Nephron progenitor cell (in vitro differentiated cells): ENCODE measurements around the gene GPR15LG.
"Not testable (repeated sequence)": the region's sequence is repeated elsewhere in the genome, so short reads cannot be mapped to it uniquely, and the experiment has no call there.

Source experiments
- DNase-seq: peaks from one replicate; pipeline ENCODE4 v3.0.0; 2021
- H3K27ac Mint-ChIP-seq: 2 replicates; pipeline ENCODE4 v1.8.0; 2021; ENCODE audit warnings: mild to moderate bottlenecking, moderate library complexity, mixed read lengths
- H3K27me3 Mint-ChIP-seq: 2 replicates; pipeline ENCODE4 v1.8.0; 2021; ENCODE audit warnings: mild to moderate bottlenecking, low read depth, mixed read lengths; ENCODE audit not compliant: poor library complexity
- H3K36me3 Mint-ChIP-seq: 2 replicates; pipeline ENCODE4 v1.8.0; 2021; ENCODE audit warnings: low read depth, mixed read lengths
- H3K4me1 Mint-ChIP-seq: 2 replicates; pipeline ENCODE4 v1.8.0; 2021; ENCODE audit warnings: mixed read lengths
- H3K4me3 Mint-ChIP-seq: 2 replicates; pipeline ENCODE4 v1.8.0; 2021; ENCODE audit warnings: mild to moderate bottlenecking, moderate library complexity, mixed read lengths
- H3K9me3 Mint-ChIP-seq: 2 replicates; pipeline ENCODE4 v1.8.0; 2021; ENCODE audit warnings: mild to moderate bottlenecking, moderate library complexity, mixed read lengths
- CTCF ChIP-seq: fragments of 200-600 bp; sonication (generic); IDR thresholded peaks from 2 replicates; pipeline ENCODE4 v1.5.0; 2021; ENCODE audit warnings: antibody characterized with exemption

The GPR15LG gene

DNA sequence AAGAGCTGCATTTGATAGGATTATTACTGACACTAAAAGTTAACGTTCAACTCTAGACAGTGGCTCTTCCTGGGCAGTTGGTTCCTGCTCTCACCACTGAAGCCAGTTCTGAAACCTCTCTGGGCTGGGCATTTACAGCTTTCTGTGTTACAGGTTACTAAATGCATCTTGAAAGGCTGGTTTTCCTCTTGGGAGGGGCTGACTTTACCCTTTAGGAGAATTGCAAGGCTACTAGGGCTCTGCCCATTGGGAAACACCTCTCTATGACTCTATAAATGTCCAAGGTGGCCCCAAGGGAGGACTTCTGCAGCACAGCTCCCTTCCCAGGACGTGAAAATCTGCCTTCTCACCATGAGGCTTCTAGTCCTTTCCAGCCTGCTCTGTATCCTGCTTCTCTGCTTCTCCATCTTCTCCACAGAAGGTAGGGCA is at the start of gene GPR15LG:
Gene GPR15LG (plus strand): TSS at position 301 of the 429 bp plus-strand sequence. CDS start 51 bp downstream, at position 352.
- Mint-ChIP-seq H3K27me3 (peaks cover 4% of the 10 kb centered on the region), H3K27ac (no peak within 1 kb of the TSS), H3K9me3 (no peaks in the 10 kb centered on the region), H3K4me3 (no peak within 1 kb of the TSS), H3K4me1 (peaks cover 15% of the 10 kb centered on the region), H3K36me3 (no peaks in the 10 kb centered on the region)
- TF ChIP-seq CTCF, result no peak
- no peak for DNase-seq

GRCh38 chr10:84125910-84126784 is 47.5 kb upstream of the GPR15LG start:
- H3K4me3 Mint-ChIP-seq, H3K27ac Mint-ChIP-seq, H3K36me3 Mint-ChIP-seq, DNase-seq, H3K4me1 Mint-ChIP-seq: not testable (repeated sequence)
- peaks cover 20% of the 10 kb centered on the region for H3K27me3 Mint-ChIP-seq
- peaks cover 24% of the 10 kb centered on the region for H3K9me3 Mint-ChIP-seq

- Mint-ChIP-seq H3K27ac (no peak overlapping the region), H3K27me3 (peaks cover 20% of the 10 kb centered on the region), H3K9me3 (peaks cover 24% of the 10 kb centered on the region), H3K4me1 (no peaks in the 10 kb centered on the region), H3K4me3 (no peak overlapping the region), H3K36me3 (no peaks in the 10 kb centered on the region)
- DNase-seq, result no peak
- no peak for TF ChIP-seq CTCF
Observed at GRCh38 chr10:84126785-84127167, 46.8 kb upstream of the GPR15LG start.

- no peak overlapping the region for H3K27ac Mint-ChIP-seq
- no peaks in the 10 kb centered on the region for H3K36me3 Mint-ChIP-seq
- H3K4me3 Mint-ChIP-seq, result no peak overlapping the region
- H3K9me3 Mint-ChIP-seq, result peaks cover 15% of the 10 kb centered on the region
- no peak for TF ChIP-seq CTCF
- DNase-seq, result no peak
- H3K4me1 Mint-ChIP-seq, result peaks cover 12% of the 10 kb centered on the region
- peaks cover 41% of the 10 kb centered on the region for H3K27me3 Mint-ChIP-seq
Observed at GRCh38 chr10:84135836-84136235, 37.8 kb upstream of the GPR15LG start.

GRCh38 chr10:84137811-84138210 is 35.8 kb upstream of the GPR15LG start:
- Mint-ChIP-seq H3K9me3 (peaks cover 15% of the 10 kb centered on the region), H3K4me3 (peak overlapping the region; percentile 12), H3K27me3 (peaks cover 35% of the 10 kb centered on the region), H3K36me3 (no peaks in the 10 kb centered on the region), H3K4me1 (peaks cover 26% of the 10 kb centered on the region), H3K27ac (no peak overlapping the region)
- DNase-seq, result no peak
- no peak for TF ChIP-seq CTCF

- TF ChIP-seq CTCF, result no peak
- H3K4me1 Mint-ChIP-seq, result peaks cover 26% of the 10 kb centered on the region
- DNase-seq, result no peak
- H3K36me3 Mint-ChIP-seq, result peaks cover 6% of the 10 kb centered on the region
- H3K9me3 Mint-ChIP-seq, result peaks cover 15% of the 10 kb centered on the region
- H3K27ac Mint-ChIP-seq, result peak overlapping the region; percentile 99
- H3K27me3 Mint-ChIP-seq, result peaks cover 29% of the 10 kb centered on the region
- peak overlapping the region; percentile 97 for H3K4me3 Mint-ChIP-seq
Observed at GRCh38 chr10:84138478-84139125, 35.0 kb upstream of the GPR15LG start.
